ENCODE data around the gene CACNA1C. TPM values are rescaled to one million over a fixed set of nuclear protein-coding genes. Genes with fewer than 3 reads are reported as not detected.

Gene CACNA1C
- polyA plus RNA-seq, 1 of the 3 experiments (the other 2 are of a cell fraction): 1.5 TPM

- no peaks in the 10 kb centered on the region for H3K9me2 ChIP-seq
- TF ChIP-seq TEAD4 (IDR thresholded peaks at IDR 0.05; ENCODE audit: borderline replicate concordance, insufficient read depth) (no peak), POLR2AphosphoS5 (IDR thresholded peaks at IDR 0.05; ENCODE audit: low read depth, low read length) (no peak), EZH2phosphoT487 (IDR thresholded peaks at IDR 0.05; ENCODE audit: borderline replicate concordance, low read depth) (no peak), CHD2 (IDR thresholded peaks at IDR 0.05; ENCODE audit: low read length, partially characterized antibody) (no peak)
- H3K27me3 ChIP-seq (ENCODE audit: insufficient read depth): no peaks in the 10 kb centered on the region
- H3K4me1 ChIP-seq (ENCODE audit: control insufficient read depth in 1 of 2, insufficient read depth in 2 of 2, low read depth in 1 of 2, low read length in 1 of 2): peaks cover 0 to 9% of the 10 kb centered on the region in 2 experiments; a peak in 1 of 4 replicates
- no peak overlapping the region; a peak in 1 of 4 replicates for H3K27ac ChIP-seq (ENCODE audit: low read depth in 2 of 2, low read length in 1 of 2)
- POLR2A ChIA-PET: no interaction called here
- no peaks in the 10 kb centered on the region for H4K20me1 ChIP-seq (ENCODE audit: insufficient read depth)
- H3K4me2 ChIP-seq: no peak overlapping the region
- no peaks in the 10 kb centered on the region for H3F3A ChIP-seq (replicated peaks; ENCODE audit: insufficient read depth)
- CTCF ChIA-PET: no interaction called here
- no peaks in the 10 kb centered on the region for H3K79me2 ChIP-seq (ENCODE audit: insufficient read depth)
- no peak overlapping the region for H3K9ac ChIP-seq
- no peaks in the 10 kb centered on the region for H3K9me3 ChIP-seq
- H3K4me3 ChIP-seq (ENCODE audit: low read depth in 2 of 2, low read length in 1 of 2): no peak overlapping the region
- DNase-seq: no peak
- 57% methylated on average over 4 of the region's 10 CpGs for whole genome bisulfite sequencing (ENCODE audit: low lambda C conversion rate)
- no peak overlapping the region for H2AFZ ChIP-seq (ENCODE audit: low read depth)
- H3K36me3 ChIP-seq (replicated peaks in 1 of 2; ENCODE audit: control insufficient read depth in 1 of 2, insufficient read depth in 2 of 2, low read length in 1 of 2): no peaks in the 10 kb centered on the region
Measured at GRCh38 chr12:2406903-2407302, 354.1 kb downstream of the CACNA1C start.

GRCh38 chr12:2408262-2408661 lies 355.5 kb downstream of the CACNA1C start:
- TF ChIP-seq USF2 (IDR thresholded peaks at IDR 0.05; ENCODE audit: borderline replicate concordance, low read depth, low read length): no peak
- TF ChIP-seq GATA2 (CRISPR knock-in tag; IDR thresholded peaks at IDR 0.05): no peak
- no peak for TF ChIP-seq TEAD4 (IDR thresholded peaks at IDR 0.05; ENCODE audit: borderline replicate concordance, insufficient read depth)
- no peak for TF ChIP-seq RXRA (IDR thresholded peaks at IDR 0.05; ENCODE audit: borderline replicate concordance, low read depth)
- no peak for TF ChIP-seq CHD2 (IDR thresholded peaks at IDR 0.05; ENCODE audit: low read length, partially characterized antibody)
- no peak for TF ChIP-seq MEF2A (IDR thresholded peaks at IDR 0.05; ENCODE audit: borderline replicate concordance, low read depth)
- TF ChIP-seq RFX5 (IDR thresholded peaks at IDR 0.05; ENCODE audit: low read length): no peak
- TF ChIP-seq POLR2AphosphoS5 (IDR thresholded peaks at IDR 0.05; ENCODE audit: low read depth, low read length): no peak
- TF ChIP-seq USF1 (IDR thresholded peaks at IDR 0.05; ENCODE audit: borderline replicate concordance, low read depth): no peak
- no peak for TF ChIP-seq YY1 (IDR thresholded peaks at IDR 0.05; ENCODE audit: low read depth)
- TF ChIP-seq RAD21 (IDR thresholded peaks at IDR 0.05; ENCODE audit: low read length): no peak
- TF ChIP-seq EP300 (IDR thresholded peaks at IDR 0.05; ENCODE audit: borderline replicate concordance in 1 of 2, low read depth in 1 of 2, low read length in 1 of 2): no peak
- no peak for TF ChIP-seq RCOR1 (IDR thresholded peaks at IDR 0.05; ENCODE audit: low read length)
- no peak for TF ChIP-seq IRF3 (IDR thresholded peaks at IDR 0.05; ENCODE audit: low read depth, low read length)
- TF ChIP-seq PBX3 (IDR thresholded peaks at IDR 0.05): no peak
- TF ChIP-seq CTCF (IDR thresholded peaks at IDR 0.05): no peak
- TF ChIP-seq FOSL2 (IDR thresholded peaks at IDR 0.05; ENCODE audit: borderline replicate concordance, low read depth): no peak
- TF ChIP-seq JUND (IDR thresholded peaks at IDR 0.05): no peak
- Histone ChIP-seq H3K79me2 (ENCODE audit: insufficient read depth) (no peaks in the 10 kb centered on the region), H2AFZ (ENCODE audit: low read depth) (no peak overlapping the region), H3K9me3 (no peaks in the 10 kb centered on the region), H3K27me3 (ENCODE audit: insufficient read depth) (no peaks in the 10 kb centered on the region), H3K4me3 (ENCODE audit: low read depth in 2 of 2, low read length in 1 of 2) (no peak overlapping the region), H3K4me1 (ENCODE audit: control insufficient read depth in 1 of 2, insufficient read depth in 2 of 2, low read depth in 1 of 2, low read length in 1 of 2) (peaks cover 0 to 8% of the 10 kb centered on the region in 2 experiments; a peak in 1 of 4 replicates), H3F3A (replicated peaks; ENCODE audit: insufficient read depth) (no peaks in the 10 kb centered on the region), H3K27ac (ENCODE audit: low read depth in 2 of 2, low read length in 1 of 2) (no peak overlapping the region), H3K4me2 (no peak overlapping the region), H3K9me2 (no peaks in the 10 kb centered on the region), H4K20me1 (ENCODE audit: insufficient read depth) (no peaks in the 10 kb centered on the region), H3K36me3 (replicated peaks in 1 of 2; ENCODE audit: control insufficient read depth in 1 of 2, insufficient read depth in 2 of 2, low read length in 1 of 2) (no peaks in the 10 kb centered on the region), H3K9ac (no peak overlapping the region)
- POLR2A ChIA-PET: no interaction called here
- no peak for DNase-seq
- 41% methylated on average over 3 of the region's 3 CpGs for WGBS (ENCODE audit: low lambda C conversion rate)
- CTCF ChIA-PET: interaction anchor here (1.3 kb wide), 2 partner anchors 13 to 175 kb away, joined by 4 to 5 read pairs; no protein-coding TSS in a partner anchor
